ENCODE measurements around the gene SRCAP.

Gene SRCAP

GRCh38 chr16:30721167-30721566 lies 22.2 kb downstream of the SRCAP start:
- Histone ChIP-seq H3K27me3 (ENCODE audit: insufficient read depth, poor library complexity, severe bottlenecking) (no peaks in the 10 kb centered on the region), H3K4me3 (ENCODE audit: severe bottlenecking) (no peak overlapping the region), H3K27ac (ENCODE audit: poor library complexity, severe bottlenecking) (no peak overlapping the region), H3K9me3 (ENCODE audit: severe bottlenecking) (no peaks in the 10 kb centered on the region), H3K4me1 (ENCODE audit: insufficient read depth, poor library complexity, severe bottlenecking) (no peaks in the 10 kb centered on the region), H3K36me3 (ENCODE audit: low read depth) (peaks cover 98% of the 10 kb centered on the region)
- no peak for TF ChIP-seq CTCF (IDR thresholded peaks at IDR 0.05; ENCODE audit: poor library complexity, severe bottlenecking)
- ATAC-seq (ENCODE audit: low read depth) (no peak), DNase-seq (ENCODE audit: low spot score) (no peak)

- no peak for TF ChIP-seq CTCF (IDR thresholded peaks at IDR 0.05; ENCODE audit: poor library complexity, severe bottlenecking)
- H3K4me1 ChIP-seq (ENCODE audit: insufficient read depth, poor library complexity, severe bottlenecking) = no peaks in the 10 kb centered on the region
- H3K9me3 ChIP-seq (ENCODE audit: severe bottlenecking) = no peaks in the 10 kb centered on the region
- H3K36me3 ChIP-seq (ENCODE audit: low read depth) = peaks cover 98% of the 10 kb centered on the region
- no peak overlapping the region for H3K4me3 ChIP-seq (ENCODE audit: severe bottlenecking)
- ATAC-seq (ENCODE audit: low read depth) (no peak), DNase-seq (ENCODE audit: low spot score) (no peak)
- no peaks in the 10 kb centered on the region for H3K27me3 ChIP-seq (ENCODE audit: insufficient read depth, poor library complexity, severe bottlenecking)
- H3K27ac ChIP-seq (ENCODE audit: poor library complexity, severe bottlenecking) = no peak overlapping the region
Measured at GRCh38 chr16:30721606-30722005, 22.6 kb downstream of the SRCAP start.

GRCh38 chr16:30722443-30722842 lies 23.5 kb downstream of the SRCAP start:
- no peaks in the 10 kb centered on the region for H3K4me1 ChIP-seq (ENCODE audit: insufficient read depth, poor library complexity, severe bottlenecking)
- no peak overlapping the region for H3K27ac ChIP-seq (ENCODE audit: poor library complexity, severe bottlenecking)
- peaks cover 98% of the 10 kb centered on the region for H3K36me3 ChIP-seq (ENCODE audit: low read depth)
- TF ChIP-seq CTCF (IDR thresholded peaks at IDR 0.05; ENCODE audit: poor library complexity, severe bottlenecking) = no peak
- no peak overlapping the region for H3K4me3 ChIP-seq (ENCODE audit: severe bottlenecking)
- no peaks in the 10 kb centered on the region for H3K9me3 ChIP-seq (ENCODE audit: severe bottlenecking)
- DNase-seq (ENCODE audit: low spot score) = no peak
- peak; percentile 48; the same call in 1 of the 3 replicates for ATAC-seq (ENCODE audit: low read depth)
- H3K27me3 ChIP-seq (ENCODE audit: insufficient read depth, poor library complexity, severe bottlenecking) = no peaks in the 10 kb centered on the region

GRCh38 chr16:30722916-30723315 lies 23.9 kb downstream of the SRCAP start:
- H3K27ac ChIP-seq (ENCODE audit: poor library complexity, severe bottlenecking) = no peak overlapping the region
- H3K36me3 ChIP-seq (ENCODE audit: low read depth) = peaks cover 98% of the 10 kb centered on the region
- no peak for TF ChIP-seq CTCF (IDR thresholded peaks at IDR 0.05; ENCODE audit: poor library complexity, severe bottlenecking)
- H3K27me3 ChIP-seq (ENCODE audit: insufficient read depth, poor library complexity, severe bottlenecking) = no peaks in the 10 kb centered on the region
- ATAC-seq (ENCODE audit: low read depth) (no peak), DNase-seq (ENCODE audit: low spot score) (no peak)
- no peaks in the 10 kb centered on the region for H3K4me1 ChIP-seq (ENCODE audit: insufficient read depth, poor library complexity, severe bottlenecking)
- no peak overlapping the region for H3K4me3 ChIP-seq (ENCODE audit: severe bottlenecking)
- no peaks in the 10 kb centered on the region for H3K9me3 ChIP-seq (ENCODE audit: severe bottlenecking)

GRCh38 chr16:30723725-30724355 lies 24.9 kb downstream of the SRCAP start:
- Histone ChIP-seq H3K4me3 (ENCODE audit: severe bottlenecking) (no peak overlapping the region), H3K27me3 (ENCODE audit: insufficient read depth, poor library complexity, severe bottlenecking) (no peaks in the 10 kb centered on the region), H3K9me3 (ENCODE audit: severe bottlenecking) (no peaks in the 10 kb centered on the region), H3K27ac (ENCODE audit: poor library complexity, severe bottlenecking) (no peak overlapping the region), H3K36me3 (ENCODE audit: low read depth) (peaks cover 98% of the 10 kb centered on the region), H3K4me1 (ENCODE audit: insufficient read depth, poor library complexity, severe bottlenecking) (no peaks in the 10 kb centered on the region)
- no peak for DNase-seq (ENCODE audit: low spot score)
- no peak for TF ChIP-seq CTCF (IDR thresholded peaks at IDR 0.05; ENCODE audit: poor library complexity, severe bottlenecking)
- no peak for ATAC-seq (ENCODE audit: low read depth)
